Measurements from ENCODE around the gene OSBPL10.
"Not testable (repeated sequence)": the region's sequence is repeated elsewhere in the genome, so short reads cannot be mapped to it uniquely, and the experiment has no call there.

OSBPL10 gene

DNA sequence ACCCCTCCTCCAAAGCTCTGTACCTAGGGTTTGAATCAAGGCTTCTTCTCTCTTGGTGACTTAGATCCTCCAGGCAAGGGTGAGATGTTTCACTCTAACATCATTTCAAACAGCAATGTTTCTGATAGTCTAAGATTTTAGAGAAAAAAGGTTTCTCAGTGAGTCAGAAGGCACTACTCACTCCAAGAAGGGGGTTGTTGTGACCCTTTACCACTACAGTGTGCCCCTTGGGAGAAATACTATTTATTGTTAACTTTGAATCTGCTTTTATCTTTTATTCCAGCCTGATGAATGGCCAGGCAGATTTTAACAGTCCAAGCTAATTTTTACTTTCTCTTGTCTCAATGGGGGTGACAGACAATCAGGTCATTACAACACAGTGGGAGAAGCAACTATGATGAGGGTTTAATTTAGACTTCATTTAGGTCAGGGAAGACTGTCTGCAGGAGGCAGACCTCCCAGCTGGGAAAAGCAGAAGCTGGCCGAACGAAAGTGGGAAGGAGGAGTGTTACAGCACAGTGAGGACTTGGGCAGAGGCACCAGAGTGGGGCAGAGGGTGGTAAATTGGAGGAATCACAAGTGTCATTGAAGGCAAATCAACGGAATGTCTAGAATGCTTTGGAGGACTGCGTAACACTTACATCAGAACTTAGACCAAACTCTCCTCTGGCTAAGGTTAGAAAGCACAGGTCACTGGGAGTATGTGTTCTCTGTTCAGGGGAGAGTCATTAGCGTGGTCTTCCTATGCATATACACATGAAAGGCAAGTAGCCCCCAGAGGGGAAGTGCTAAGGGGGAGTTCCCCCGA is 21.7 kb upstream of the OSBPL10 start:
- DNase-seq (ENCODE audit: low read depth) = no peak
- no peak overlapping the region for H3K4me3 ChIP-seq (ENCODE audit: low read depth, low read length)
- TF ChIP-seq, protein P1, sequence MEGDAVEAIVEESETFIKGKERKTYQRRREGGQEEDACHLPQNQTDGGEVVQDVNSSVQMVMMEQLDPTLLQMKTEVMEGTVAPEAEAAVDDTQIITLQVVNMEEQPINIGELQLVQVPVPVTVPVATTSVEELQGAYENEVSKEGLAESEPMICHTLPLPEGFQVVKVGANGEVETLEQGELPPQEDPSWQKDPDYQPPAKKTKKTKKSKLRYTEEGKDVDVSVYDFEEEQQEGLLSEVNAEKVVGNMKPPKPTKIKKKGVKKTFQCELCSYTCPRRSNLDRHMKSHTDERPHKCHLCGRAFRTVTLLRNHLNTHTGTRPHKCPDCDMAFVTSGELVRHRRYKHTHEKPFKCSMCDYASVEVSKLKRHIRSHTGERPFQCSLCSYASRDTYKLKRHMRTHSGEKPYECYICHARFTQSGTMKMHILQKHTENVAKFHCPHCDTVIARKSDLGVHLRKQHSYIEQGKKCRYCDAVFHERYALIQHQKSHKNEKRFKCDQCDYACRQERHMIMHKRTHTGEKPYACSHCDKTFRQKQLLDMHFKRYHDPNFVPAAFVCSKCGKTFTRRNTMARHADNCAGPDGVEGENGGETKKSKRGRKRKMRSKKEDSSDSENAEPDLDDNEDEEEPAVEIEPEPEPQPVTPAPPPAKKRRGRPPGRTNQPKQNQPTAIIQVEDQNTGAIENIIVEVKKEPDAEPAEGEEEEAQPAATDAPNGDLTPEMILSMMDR (IDR thresholded peaks at IDR 0.05; ENCODE audit: control insufficient read depth, extremely low read depth, insufficient read depth) = no peak

DNA sequence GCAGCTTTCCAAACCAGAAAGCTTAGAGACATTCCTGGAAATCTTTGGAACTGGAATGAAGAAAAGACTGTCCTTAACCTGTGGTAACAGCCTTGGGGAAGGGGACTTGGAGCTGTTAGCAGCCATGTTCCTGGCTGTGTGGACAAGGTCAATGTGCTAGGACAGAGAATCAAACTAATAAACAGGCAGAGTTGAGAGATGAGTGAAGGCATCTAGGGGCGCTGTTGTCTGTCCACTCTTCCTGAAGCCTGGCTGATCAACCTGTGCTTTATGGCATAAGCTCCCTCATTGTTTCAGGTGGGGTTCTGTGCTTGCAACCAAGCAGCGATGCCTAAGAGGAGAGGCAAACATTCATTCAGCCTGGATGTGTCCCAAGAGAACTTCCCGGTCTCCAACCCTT is 19.8 kb upstream of the OSBPL10 start:
- TF ChIP-seq, protein P1 (IDR thresholded peaks at IDR 0.05; ENCODE audit: control insufficient read depth, extremely low read depth, insufficient read depth) = no peak
- no peak for DNase-seq (ENCODE audit: low read depth)
- H3K4me3 ChIP-seq (ENCODE audit: low read depth, low read length) = no peak overlapping the region

DNA sequence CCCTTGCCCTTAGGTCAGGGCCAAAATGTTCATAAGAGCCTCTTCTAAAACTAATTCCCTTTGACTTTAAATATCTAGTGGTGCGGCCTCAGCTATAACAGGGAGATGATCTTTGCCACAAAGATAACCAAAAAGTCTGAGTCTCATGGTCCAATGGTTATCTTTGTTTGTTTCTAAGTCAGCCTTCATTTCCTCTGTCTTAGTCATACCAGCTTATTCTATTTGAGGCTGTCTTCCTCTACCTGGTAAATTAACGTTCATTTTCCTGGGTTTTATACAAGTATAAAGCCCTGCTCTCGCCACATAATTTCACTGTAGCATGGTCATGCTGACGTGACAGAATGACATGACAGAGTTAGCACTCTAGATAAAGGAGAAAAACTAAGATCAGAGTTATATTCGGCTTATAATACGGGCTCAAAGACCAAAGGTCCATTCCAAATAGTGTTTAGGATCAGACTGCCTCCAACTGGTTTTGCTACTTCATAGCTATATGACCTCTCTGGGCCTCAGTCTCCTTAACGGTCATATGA is 18.9 kb upstream of the OSBPL10 start:
- DNase-seq (ENCODE audit: low read depth) = no peak
- H3K4me3 ChIP-seq (ENCODE audit: low read depth, low read length) = no peak overlapping the region
- TF ChIP-seq, protein P1 (IDR thresholded peaks at IDR 0.05; ENCODE audit: control insufficient read depth, extremely low read depth, insufficient read depth) = no peak

DNA sequence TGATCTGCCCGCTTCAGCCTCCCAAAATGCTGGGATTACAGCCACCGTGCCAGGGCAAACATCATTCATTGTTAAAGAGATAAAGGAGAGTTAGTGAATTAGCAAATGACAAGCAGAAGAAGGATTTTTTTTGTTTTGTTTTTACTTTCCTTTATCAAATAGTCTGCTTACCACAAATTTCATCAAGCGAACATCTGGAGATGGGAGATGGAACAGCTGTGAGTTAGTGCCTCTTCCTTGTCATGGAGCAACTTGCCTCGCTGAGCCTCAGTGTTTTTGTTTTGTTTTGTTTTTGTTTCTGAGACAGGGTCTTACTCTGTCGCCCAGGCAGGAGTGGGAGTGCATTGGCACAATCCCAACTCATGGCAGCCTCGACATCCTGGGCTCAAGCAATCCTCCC is 16.4 kb upstream of the OSBPL10 start:
- DNase-seq (ENCODE audit: low read depth) = no peak
- H3K4me3 ChIP-seq (ENCODE audit: low read depth, low read length) = no peak overlapping the region
- TF ChIP-seq, protein P1 (IDR thresholded peaks at IDR 0.05; ENCODE audit: control insufficient read depth, extremely low read depth, insufficient read depth) = no peak

DNA sequence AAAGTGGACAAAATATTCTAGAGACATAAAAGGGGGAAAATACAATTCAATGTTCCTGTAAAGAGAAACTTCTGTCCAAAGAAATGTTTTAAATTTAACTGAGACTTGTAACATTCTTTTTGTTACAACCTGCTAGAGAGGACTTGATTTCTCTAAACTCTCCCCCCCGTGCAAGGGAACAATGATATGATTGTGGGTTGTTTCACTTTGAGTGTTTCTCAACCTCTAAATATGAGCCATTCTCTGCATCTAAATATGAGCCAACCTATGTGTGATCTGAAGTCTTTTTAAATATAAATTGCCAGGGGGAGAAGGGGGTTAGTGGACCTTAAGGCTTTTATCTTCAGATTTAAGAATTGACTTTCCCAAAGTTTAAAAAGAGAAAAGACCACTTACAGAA is 15.1 kb upstream of the OSBPL10 start:
- no peak for DNase-seq (ENCODE audit: low read depth)
- no peak overlapping the region for H3K4me3 ChIP-seq (ENCODE audit: low read depth, low read length)
- TF ChIP-seq, protein P1 (IDR thresholded peaks at IDR 0.05; ENCODE audit: control insufficient read depth, extremely low read depth, insufficient read depth) = no peak

DNA sequence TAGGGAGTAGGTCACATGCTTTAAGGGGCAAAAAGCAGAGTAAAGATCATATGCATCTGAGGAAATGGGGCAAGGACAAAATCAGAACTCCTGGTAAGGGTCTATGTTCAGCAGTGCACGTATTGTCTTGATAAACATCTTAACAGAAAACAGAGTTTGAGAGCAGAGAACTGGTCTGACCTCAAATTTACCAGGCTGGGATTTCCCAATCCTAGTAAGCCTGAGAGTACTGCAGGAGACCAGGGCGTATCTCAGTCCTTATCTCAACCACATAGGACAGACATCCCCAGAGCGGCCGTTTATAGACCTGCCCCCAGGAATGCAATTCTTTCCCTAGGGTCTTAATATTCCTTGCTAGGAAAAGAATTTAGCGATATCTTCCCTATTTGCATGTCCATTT is 14.0 kb upstream of the OSBPL10 start:
- not testable (repeated sequence) for H3K4me3 ChIP-seq (ENCODE audit: low read depth, low read length); DNase-seq (ENCODE audit: low read depth)

DNA sequence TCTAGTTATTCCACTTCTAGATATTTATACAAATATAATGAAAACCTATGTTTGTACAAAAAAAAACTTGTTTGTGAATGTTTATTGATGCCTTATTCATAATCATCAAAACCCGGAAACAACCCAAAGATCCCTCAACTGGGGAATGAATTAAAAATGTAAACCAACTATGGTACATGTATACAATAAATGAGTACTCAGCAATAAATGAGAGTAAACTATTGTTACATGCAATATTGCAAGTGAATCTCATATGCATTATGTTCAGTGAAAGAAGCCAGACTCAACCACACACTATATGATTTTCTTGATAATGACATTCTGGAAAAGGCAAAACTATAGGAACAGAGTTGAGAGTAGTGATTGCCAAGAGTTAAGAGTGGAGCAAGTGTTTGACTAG is 12.8 kb upstream of the OSBPL10 start:
- TF ChIP-seq, protein P1 (IDR thresholded peaks at IDR 0.05; ENCODE audit: control insufficient read depth, extremely low read depth, insufficient read depth) = no peak
- no peak overlapping the region for H3K4me3 ChIP-seq (ENCODE audit: low read depth, low read length)
- no peak for DNase-seq (ENCODE audit: low read depth)

DNA sequence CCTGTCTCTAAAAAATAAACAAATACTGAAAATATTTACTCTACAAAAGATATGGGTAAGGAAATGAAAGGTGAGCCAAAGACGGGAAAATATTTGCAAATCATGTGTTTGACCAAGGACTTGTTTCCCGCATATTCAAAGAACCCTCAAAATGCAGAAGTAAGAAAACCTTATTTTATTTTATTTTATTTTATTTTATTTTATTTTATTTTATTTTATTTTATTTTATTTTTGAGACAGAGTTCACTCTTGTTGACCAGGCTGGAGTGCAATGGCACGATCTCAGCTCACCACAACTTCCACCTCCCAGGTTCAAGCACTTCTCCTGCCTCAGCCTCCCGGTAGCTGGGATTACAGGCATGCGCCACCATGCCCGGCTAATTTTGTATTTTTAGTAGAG is 11.9 kb upstream of the OSBPL10 start:
- not testable (repeated sequence) for DNase-seq (ENCODE audit: low read depth); H3K4me3 ChIP-seq (ENCODE audit: low read depth, low read length)
